Epithelial cell of alveolus of lung (primary cell): ENCODE data around the gene CCDC126. TPM values are rescaled to one million over a fixed set of nuclear protein-coding genes. Genes with fewer than 3 reads are reported as not detected.

ENCODE experiments used
- total RNA-seq: library from RNA; depleted of rRNA; stranded (reverse); fragments of >200 nt; gene quantifications from 2 replicates; pipeline ENCODE4 v1.2.1, GENCODE V29; 2015

The CCDC126 gene, protein sequence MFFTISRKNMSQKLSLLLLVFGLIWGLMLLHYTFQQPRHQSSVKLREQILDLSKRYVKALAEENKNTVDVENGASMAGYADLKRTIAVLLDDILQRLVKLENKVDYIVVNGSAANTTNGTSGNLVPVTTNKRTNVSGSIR
- 7.0 and 9.3 TPM in 2 replicates for total RNA-seq

DNA sequence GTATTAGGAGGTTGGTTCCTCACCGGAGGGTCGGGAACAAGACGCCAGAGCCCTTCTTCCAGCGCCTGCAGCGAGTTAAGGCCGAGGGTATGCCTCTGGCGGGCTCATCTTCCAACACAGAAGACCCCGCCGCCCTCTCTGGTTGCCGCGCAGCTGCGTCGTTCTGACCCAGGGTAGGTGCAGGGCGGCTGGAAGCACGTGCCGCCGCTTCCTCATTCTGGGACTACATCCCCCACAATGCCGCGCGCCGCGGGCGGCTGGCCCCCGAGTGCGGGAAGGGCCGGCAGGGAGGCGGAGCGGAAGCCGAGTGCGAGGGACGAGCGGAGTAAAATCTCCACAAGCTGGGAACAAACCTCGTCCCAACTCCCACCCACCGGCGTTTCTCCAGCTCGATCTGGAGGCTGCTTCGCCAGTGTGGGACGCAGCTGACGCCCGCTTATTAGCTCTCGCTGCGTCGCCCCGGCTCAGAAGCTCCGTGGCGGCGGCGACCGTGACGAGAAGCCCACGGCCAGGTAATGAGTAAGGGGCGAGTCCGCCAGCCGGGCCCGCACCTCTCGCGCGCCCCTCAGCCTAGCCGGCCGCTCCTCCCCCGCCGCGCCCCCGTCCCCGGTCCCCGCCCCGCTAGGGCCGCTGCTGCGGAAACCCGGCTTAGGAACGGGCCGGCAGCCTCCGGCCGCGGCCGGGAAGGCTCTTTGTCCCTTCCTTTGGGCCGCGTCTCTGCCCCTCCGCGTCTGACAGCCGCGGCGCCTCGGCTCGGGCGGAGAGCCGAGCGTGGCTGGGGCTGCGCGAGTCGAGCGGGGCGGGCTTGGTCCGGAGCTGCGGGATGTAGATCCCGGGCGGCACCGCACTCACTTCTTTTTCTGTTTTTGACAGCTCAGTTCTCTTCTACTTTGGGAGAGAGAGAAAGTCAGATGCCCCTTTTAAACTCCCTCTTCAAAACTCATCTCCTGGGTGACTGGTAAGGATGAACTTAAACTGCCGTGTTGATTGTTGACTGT, at the start of gene CCDC126:
CCDC126 (plus strand) TSS at position 289 of the 998 bp plus-strand sequence. CDS start 13,934 bp downstream, outside the sequence.

DNA sequence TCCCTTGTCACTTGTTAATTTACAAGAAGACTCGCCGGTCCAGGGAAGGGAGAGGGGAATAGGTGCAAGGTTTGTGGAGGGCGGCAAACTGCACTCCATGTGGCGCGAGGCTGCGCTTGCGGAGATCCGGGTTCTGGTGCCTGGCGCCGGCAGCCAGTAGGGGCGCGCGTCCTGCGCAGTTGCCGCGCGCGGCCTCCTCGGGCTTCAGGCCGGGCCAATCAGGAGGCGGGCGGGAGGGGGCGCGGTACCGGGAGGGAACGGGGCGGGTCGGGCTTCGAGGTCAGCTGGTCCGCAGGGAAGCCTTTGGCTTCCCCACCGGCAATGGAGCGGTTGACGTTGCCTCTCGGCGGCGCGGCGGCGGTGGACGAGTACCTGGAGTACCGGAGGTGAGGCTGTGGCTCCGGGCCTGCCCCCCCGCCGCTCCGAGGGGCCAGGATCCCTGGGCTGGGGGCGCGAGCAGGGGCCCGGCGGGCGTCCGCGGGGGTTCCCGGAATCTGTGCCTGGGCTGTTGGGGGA, 82.8 kb downstream of the CCDC126 start, which contains the start of gene FAM221A:
FAM221A (plus strand) TSS at position 302 of the 516 bp plus-strand sequence; CDS start at position 322, 20 bp downstream.

Other genes with a start within 250 kb of the CCDC126 start
- gene IGF2BP3, start 126.9 kb upstream of the CCDC126 start, total RNA-seq = 22.2 and 44.3 TPM in 2 replicates
- gene TRA2A, start 65.4 kb upstream of the CCDC126 start, total RNA-seq = 14.2 and 88.5 TPM in 2 replicates
- 0.16 and 2.1 TPM in 2 replicates for gene FAM221A, start 82.8 kb downstream of the CCDC126 start, total RNA-seq
- gene STK31, start 112.8 kb downstream of the CCDC126 start, total RNA-seq = not detected in 2 replicates